ENCODE measurements around the gene ANO8.

DNA sequence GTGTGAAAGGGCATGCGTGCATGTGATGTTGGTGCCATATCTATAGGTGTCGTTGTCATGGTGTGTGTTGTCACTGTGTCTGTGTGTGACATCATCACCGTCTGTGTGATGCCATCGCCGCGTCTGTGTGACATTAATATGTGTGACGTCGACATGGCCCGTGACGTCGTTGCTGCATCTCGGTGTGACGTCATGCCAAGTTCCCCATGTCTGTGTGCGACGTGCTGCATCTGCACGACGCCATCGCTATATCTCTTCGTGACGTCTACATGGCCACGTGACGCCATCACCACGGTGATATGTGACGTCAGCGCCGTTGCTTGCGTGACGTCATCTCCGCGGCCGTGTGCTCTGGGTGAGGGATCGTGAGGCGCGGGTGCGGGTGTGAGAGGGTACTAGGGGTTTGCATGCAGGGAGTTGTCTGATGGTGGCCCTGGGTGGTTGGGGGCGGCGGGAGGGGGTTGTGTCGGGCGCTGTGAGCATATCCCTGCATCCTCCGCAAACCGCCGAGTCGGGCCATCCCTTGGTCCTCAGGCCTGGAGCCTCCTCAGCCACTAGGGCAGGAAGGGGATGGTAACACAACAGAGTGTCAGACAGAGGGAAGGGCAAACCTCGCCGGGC lies 17.3 kb upstream of the ANO8 start:
- TF ChIP-seq EZH2 (IDR thresholded peaks at IDR 0.05) (no peak), POLR2AphosphoS5 (IDR thresholded peaks at IDR 0.05; ENCODE audit: borderline replicate concordance, low read depth, low read length) (no peak)
